HEK293 (cell line): ENCODE measurements around the gene MAP4K4.

ENCODE experiments used
- CTCF ChIA-PET: fragments of 350-600 bp; formaldehyde crosslinking; extraction: SDS; loops from one replicate; lab custom pipeline; 2021; ENCODE audit warnings: antibody characterized with exemption; lab: Yijun Ruan, JAX
- POLR2A ChIA-PET: fragments of 300-600 bp; formaldehyde crosslinking; extraction: SDS; loops from one replicate; lab custom pipeline; 2020; ENCODE audit warnings: antibody characterized with exemption, inconsistent platforms; lab: Yijun Ruan, JAX
- H3K27ac ChIP-seq: fragments of 200-500 bp; sonication (Bioruptor generic); 2 replicates; pipeline ENCODE4 v1.5.1; 2014; ENCODE audit warnings: low read depth, low read length, control low read depth, inconsistent platforms; ENCODE audit errors: extremely low read depth
- H3K36me3 ChIP-seq, 2 experiments: fragments of 200-500 bp in 1 of 2; sonication (Bioruptor generic) in 1 of 2; 1 replicate in 1 of 2; 2 replicates in 1 of 2; pipeline ENCODE4 v1.5.1; 2014 to 2017; ENCODE audit warnings: inconsistent platforms in 2 of 2, low read length in 2 of 2; ENCODE audit not compliant: control insufficient read depth in 2 of 2, insufficient read depth in 1 of 2
- H3K4me1 ChIP-seq: fragments of 200-500 bp; sonication (Bioruptor generic); 2 replicates; pipeline ENCODE4 v1.5.1; 2014; ENCODE audit warnings: mild to moderate bottlenecking, low read length, inconsistent platforms; ENCODE audit not compliant: control insufficient read depth, insufficient read depth
- H3K4me3 ChIP-seq: 2 replicates; pipeline ENCODE4 v1.5.1; 2011; ENCODE audit warnings: low read depth, mild to moderate bottlenecking, control low read depth, low read length, moderate library complexity
- H3K9me3 ChIP-seq: fragments of 200-500 bp; sonication (Bioruptor generic); 2 replicates; pipeline ENCODE4 v1.5.1; 2014; ENCODE audit warnings: low read depth, low read length, inconsistent platforms; ENCODE audit not compliant: control insufficient read depth, insufficient read depth
- SP2 ChIP-seq: fragments of 450-650 bp; formaldehyde crosslinking; IDR thresholded peaks from 2 replicates; pipeline ENCODE4 v1.5.1; 2016; ENCODE audit warnings: missing biosample characterization, missing genetic modification characterization
- SP3 ChIP-seq: fragments of 450-650 bp; formaldehyde crosslinking; IDR thresholded peaks from 2 replicates; pipeline ENCODE4 v1.5.1; 2016; ENCODE audit warnings: missing biosample characterization, missing genetic modification characterization
- TRIM28 ChIP-seq: IDR thresholded peaks from 2 replicates; pipeline ENCODE4 v1.6.1; 2011; ENCODE audit warnings: low read length, control low read depth, borderline replicate concordance
- ZIC2 ChIP-seq: fragments of 450-650 bp; formaldehyde crosslinking; IDR thresholded peaks from 2 replicates; pipeline ENCODE4 v1.5.1; 2016; ENCODE audit warnings: missing biosample characterization, missing genetic modification characterization
- ZNF146 ChIP-seq: fragments of 450-650 bp; formaldehyde crosslinking; IDR thresholded peaks from 2 replicates; pipeline ENCODE4 v1.5.1; 2016; ENCODE audit warnings: missing biosample characterization, missing genetic modification characterization
- ZNF175 ChIP-seq: fragments of 450-650 bp; formaldehyde crosslinking; IDR thresholded peaks from 2 replicates; pipeline ENCODE4 v1.5.1; 2016; ENCODE audit warnings: missing biosample characterization, missing genetic modification characterization
- ZNF223 ChIP-seq: fragments of 450-650 bp; formaldehyde crosslinking; IDR thresholded peaks from 2 replicates; pipeline ENCODE4 v1.5.1; 2016; ENCODE audit warnings: missing biosample characterization, missing genetic modification characterization
- ZNF274 ChIP-seq, 2 experiments: fragments of 200-500 bp in 1 of 2; fragments of 450-650 bp in 1 of 2; sonication (Bioruptor generic) in 1 of 2; formaldehyde crosslinking in 1 of 2; IDR thresholded peaks; 2 replicates each; pipeline versions ENCODE4 v1.5.1 to v1.6.1; 2014 to 2016; ENCODE audit warnings: borderline replicate concordance in 1 of 2, inconsistent platforms in 1 of 2, low read length in 1 of 2, missing biosample characterization in 1 of 2, missing genetic modification characterization in 1 of 2
- ZNF350 ChIP-seq: fragments of 450-650 bp; formaldehyde crosslinking; IDR thresholded peaks from 2 replicates; pipeline ENCODE4 v1.5.0; 2017; ENCODE audit warnings: missing biosample characterization, mild to moderate bottlenecking, missing genetic modification characterization
- ZNF548 ChIP-seq: fragments of 450-650 bp; formaldehyde crosslinking; IDR thresholded peaks from 2 replicates; pipeline ENCODE4 v1.5.1; 2016; ENCODE audit warnings: missing biosample characterization, missing genetic modification characterization
- ZNF658 ChIP-seq: fragments of 450-650 bp; formaldehyde crosslinking; IDR thresholded peaks from 2 replicates; pipeline ENCODE4; 2016; ENCODE audit warnings: missing biosample characterization, missing genetic modification characterization
- ZNF670 ChIP-seq: fragments of 450-650 bp; formaldehyde crosslinking; IDR thresholded peaks from 2 replicates; pipeline ENCODE4 v1.5.1; 2016; ENCODE audit warnings: missing biosample characterization, missing genetic modification characterization, low read depth
- ZNF830 ChIP-seq: fragments of 450-650 bp; IDR thresholded peaks from 2 replicates; pipeline ENCODE4 v1.5.0; 2018; ENCODE audit warnings: missing biosample characterization, missing genetic modification characterization, low read depth, mild to moderate bottlenecking, moderate library complexity
- TF ChIP-seq, protein P1 (sequence below): fragments of 450-650 bp; formaldehyde crosslinking; IDR thresholded peaks from 2 replicates; pipeline ENCODE4 v1.5.1; 2016; ENCODE audit warnings: missing biosample characterization, missing genetic modification characterization, low read depth
- TF ChIP-seq, protein P2 (sequence below): fragments of 450-650 bp; formaldehyde crosslinking; IDR thresholded peaks from 2 replicates; pipeline ENCODE4 v1.5.1; 2016; ENCODE audit warnings: missing biosample characterization, missing genetic modification characterization
- TF ChIP-seq, protein P3 (sequence below): fragments of 450-650 bp; formaldehyde crosslinking; IDR thresholded peaks from 2 replicates; pipeline ENCODE4 v1.5.1; 2016; ENCODE audit warnings: missing biosample characterization, missing genetic modification characterization
- TF ChIP-seq, protein P4 (sequence below): fragments of 450-650 bp; formaldehyde crosslinking; IDR thresholded peaks from 2 replicates; pipeline ENCODE4 v1.5.1; 2016; ENCODE audit warnings: missing biosample characterization, missing genetic modification characterization

Gene MAP4K4

DNA sequence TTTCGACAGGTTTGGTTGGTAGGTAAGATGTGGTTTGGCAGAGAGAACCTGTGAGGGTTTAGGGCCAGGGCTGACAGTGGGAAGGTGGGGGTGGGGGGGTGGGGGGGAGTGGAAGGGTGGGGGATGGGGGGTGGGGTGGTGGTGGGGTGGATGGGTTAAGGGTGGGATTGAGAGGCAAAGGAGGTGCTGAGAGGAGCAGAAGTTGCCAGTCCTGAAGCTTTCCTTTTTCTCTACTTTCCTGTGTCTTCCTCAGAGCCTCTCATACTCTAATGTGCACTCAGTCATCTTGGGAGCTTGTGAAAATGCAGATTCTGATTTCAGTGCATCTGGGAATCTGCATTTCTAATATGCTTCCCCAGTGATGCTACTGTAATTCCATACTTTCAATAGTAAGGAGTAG, 21.0 kb downstream of the MAP4K4 start (continued):
- TF ChIP-seq ZNF670 (tag by site-specific recombination) (no peak), ZNF350 (tag by site-specific recombination) (no peak), ZIC2 (tag by site-specific recombination) (no peak)

DNA sequence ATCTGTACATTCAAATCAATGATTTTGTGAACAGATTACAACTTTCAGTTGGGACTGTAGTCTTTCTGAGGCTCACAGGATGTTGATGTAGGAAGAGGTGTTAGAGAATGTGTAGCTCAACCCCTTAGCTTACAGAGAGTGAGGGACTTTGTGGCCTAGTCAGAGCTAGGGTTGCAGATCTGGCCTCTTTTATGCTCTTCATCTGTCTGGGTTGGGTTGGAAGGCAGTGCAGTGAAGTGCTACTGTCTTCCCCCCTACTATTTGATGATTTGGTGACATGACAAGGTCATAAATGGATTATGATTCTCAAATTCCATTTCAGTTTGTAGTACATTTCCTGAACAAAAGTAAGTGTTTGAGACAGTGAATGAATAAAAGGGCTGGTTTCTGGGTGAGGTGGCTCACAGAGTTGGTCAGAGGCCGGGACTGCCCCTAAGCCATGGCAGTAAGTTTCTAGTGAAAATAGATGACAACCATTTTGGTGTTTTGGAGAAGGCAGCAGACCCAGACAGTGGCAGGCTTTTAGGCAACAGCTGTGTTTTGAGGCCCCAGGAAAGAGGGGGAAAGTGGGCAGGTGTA, 21.6 kb downstream of the MAP4K4 start:
- TF ChIP-seq ZNF223 (tag by site-specific recombination): no peak
- CTCF ChIA-PET: no interaction called here
- Histone ChIP-seq H3K9me3 (no peaks in the 10 kb centered on the region), H3K4me3 (no peak overlapping the region), H3K36me3 (peaks cover 0 to 3% of the 10 kb centered on the region in 2 experiments; a peak in 1 of 3 replicates), H3K4me1 (no peaks in the 10 kb centered on the region), H3K27ac (no peak overlapping the region)
- POLR2A ChIA-PET: interaction anchor here (0.6 to 1.4 kb wide), 2 partner anchors 22 to 40 kb away, joined by 3 read pairs; no protein-coding TSS in a partner anchor

DNA sequence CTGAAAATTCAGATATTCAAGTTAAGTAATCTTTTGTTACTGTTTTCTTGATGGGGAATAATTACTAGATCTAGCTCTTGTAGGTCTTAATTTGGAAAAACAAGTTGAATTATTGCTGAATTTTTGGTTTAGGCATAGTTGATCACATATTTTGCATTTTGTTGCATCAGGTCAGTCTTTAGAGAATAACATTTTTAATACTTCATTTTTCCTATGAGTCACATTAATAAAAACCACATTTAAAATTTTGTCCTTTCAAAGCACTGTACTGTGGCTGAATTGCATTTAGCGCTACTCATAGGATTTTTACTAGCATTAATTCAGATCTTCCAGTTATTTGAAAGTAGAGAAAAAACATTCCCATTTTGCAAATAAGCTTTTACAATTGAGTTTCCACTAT, 23.2 kb downstream of the MAP4K4 start:
- Histone ChIP-seq H3K9me3 (no peaks in the 10 kb centered on the region), H3K36me3 (peaks cover 0 to 3% of the 10 kb centered on the region in 2 experiments; a peak in 1 of 3 replicates), H3K4me1 (no peaks in the 10 kb centered on the region), H3K4me3 (no peak overlapping the region), H3K27ac (no peak overlapping the region)
- no peak for TF ChIP-seq SP2 (tag by site-specific recombination)
- ChIA-PET CTCF (interaction anchor here (0.6 to 0.7 kb wide), 3 partner anchors 8 to 312 kb away, joined by 3 read pairs; no protein-coding TSS in a partner anchor), POLR2A (no interaction called here)

DNA sequence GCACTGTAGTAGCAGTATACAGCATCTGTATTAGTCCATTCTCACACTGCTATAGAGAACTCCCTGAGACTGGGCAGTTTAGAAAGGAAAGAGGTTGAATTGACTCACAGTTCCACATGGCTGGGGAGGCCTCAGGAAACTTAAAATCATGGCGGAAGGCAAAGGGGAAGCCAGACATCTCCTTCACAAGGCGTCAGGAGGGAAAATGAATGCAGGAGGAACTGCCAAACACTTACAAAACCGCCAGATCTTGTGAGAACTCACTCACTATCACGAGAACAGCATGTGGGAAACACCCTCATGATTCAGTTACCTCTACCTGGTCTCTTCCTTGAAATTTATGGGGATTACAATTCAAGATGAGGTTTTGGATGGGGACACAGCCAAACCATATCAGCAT, 25.4 kb downstream of the MAP4K4 start:
- ChIA-PET POLR2A (no interaction called here), CTCF (no interaction called here)
- no peak overlapping the region for H3K4me3 ChIP-seq
- H3K27ac ChIP-seq: no peak overlapping the region
- H3K4me1 ChIP-seq: no peaks in the 10 kb centered on the region
- TF ChIP-seq TRIM28 (0 out of 2 replicates have a peak, but pooled peaks have one; percentile 6), SP3 (no peak), ZNF274 (IDR thresholded peaks at IDR 0.05; ENCODE audit: low read length) (no peak), ZNF274 (tag by site-specific recombination; IDR thresholded peaks at IDR 0.05; ENCODE audit: borderline replicate concordance) (peak; percentile 81; the same call in 1 of the 2 replicates)
- no peaks in the 10 kb centered on the region for H3K9me3 ChIP-seq
- H3K36me3 ChIP-seq: peaks cover 0 to 3% of the 10 kb centered on the region in 2 experiments; a peak in 1 of 3 replicates

DNA sequence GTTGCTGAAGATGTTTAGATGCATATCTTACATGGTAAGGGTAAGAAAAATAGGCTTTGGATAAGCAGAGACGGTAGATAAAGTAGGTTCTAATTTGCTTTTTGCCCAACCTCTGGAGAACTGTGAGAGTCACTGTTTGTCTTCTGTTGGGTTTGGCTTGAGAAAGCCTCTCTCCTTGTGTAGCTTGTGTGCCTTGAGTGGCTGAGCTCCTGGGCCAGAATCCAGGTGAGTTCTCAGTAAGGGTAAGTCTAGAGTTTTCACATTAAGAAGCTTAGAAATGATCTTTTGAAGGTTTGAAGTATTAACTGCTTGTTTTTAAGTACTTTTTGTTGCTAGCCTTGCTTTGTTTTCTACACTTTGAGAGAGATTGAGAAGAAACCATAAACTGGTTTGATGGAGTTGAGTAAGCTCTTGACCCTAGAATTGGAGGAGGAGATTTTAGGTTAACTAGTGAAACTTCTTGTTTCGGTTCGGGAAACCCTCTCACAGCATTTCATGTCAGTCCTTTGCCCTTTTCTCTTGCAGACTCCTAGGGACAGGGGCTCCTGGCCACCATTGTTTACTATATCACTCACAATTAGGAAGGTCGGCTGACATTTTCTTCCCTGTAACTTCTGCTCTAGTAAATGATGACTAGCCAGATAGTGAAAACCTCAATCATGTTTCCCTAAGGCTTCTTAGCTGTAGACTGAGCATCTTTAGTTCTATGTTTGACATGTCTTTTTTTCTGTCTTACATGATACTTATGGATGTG, 26.0 kb downstream of the MAP4K4 start:
- Histone ChIP-seq H3K36me3 (peaks cover 0 to 3% of the 10 kb centered on the region in 2 experiments; a peak in 1 of 3 replicates), H3K27ac (no peak overlapping the region), H3K4me1 (no peaks in the 10 kb centered on the region), H3K4me3 (no peak overlapping the region), H3K9me3 (no peaks in the 10 kb centered on the region)
- TF ChIP-seq ZNF830 (no peak), ZNF175 (no peak), ZNF146 (no peak), ZNF658 (tag by site-specific recombination) (no peak), ZNF548 (tag by site-specific recombination) (no peak)
- TF ChIP-seq, protein P1, sequence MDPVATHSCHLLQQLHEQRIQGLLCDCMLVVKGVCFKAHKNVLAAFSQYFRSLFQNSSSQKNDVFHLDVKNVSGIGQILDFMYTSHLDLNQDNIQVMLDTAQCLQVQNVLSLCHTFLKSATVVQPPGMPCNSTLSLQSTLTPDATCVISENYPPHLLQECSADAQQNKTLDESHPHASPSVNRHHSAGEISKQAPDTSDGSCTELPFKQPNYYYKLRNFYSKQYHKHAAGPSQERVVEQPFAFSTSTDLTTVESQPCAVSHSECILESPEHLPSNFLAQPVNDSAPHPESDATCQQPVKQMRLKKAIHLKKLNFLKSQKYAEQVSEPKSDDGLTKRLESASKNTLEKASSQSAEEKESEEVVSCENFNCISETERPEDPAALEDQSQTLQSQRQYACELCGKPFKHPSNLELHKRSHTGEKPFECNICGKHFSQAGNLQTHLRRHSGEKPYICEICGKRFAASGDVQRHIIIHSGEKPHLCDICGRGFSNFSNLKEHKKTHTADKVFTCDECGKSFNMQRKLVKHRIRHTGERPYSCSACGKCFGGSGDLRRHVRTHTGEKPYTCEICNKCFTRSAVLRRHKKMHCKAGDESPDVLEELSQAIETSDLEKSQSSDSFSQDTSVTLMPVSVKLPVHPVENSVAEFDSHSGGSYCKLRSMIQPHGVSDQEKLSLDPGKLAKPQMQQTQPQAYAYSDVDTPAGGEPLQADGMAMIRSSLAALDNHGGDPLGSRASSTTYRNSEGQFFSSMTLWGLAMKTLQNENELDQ (tag by site-specific recombination): no peak
- TF ChIP-seq, protein P2, sequence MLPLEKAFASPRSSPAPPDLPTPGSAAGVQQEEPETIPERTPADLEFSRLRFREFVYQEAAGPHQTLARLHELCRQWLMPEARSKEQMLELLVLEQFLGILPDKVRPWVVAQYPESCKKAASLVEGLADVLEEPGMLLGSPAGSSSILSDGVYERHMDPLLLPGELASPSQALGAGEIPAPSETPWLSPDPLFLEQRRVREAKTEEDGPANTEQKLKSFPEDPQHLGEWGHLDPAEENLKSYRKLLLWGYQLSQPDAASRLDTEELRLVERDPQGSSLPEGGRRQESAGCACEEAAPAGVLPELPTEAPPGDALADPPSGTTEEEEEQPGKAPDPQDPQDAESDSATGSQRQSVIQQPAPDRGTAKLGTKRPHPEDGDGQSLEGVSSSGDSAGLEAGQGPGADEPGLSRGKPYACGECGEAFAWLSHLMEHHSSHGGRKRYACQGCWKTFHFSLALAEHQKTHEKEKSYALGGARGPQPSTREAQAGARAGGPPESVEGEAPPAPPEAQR (tag by site-specific recombination): no peak
- TF ChIP-seq, protein P3, sequence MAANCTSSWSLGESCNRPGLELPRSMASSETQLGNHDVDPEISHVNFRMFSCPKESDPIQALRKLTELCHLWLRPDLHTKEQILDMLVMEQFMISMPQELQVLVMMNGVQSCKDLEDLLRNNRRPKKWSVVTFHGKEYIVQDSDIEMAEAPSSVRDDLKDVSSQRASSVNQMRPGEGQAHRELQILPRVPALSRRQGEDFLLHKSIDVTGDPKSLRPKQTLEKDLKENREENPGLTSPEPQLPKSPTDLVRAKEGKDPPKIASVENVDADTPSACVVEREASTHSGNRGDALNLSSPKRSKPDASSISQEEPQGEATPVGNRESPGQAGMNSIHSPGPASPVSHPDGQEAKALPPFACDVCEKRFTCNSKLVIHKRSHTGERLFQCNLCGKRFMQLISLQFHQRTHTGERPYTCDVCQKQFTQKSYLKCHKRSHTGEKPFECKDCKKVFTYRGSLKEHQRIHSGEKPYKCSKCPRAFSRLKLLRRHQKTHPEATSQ (tag by site-specific recombination): no peak
- TF ChIP-seq, protein P4, sequence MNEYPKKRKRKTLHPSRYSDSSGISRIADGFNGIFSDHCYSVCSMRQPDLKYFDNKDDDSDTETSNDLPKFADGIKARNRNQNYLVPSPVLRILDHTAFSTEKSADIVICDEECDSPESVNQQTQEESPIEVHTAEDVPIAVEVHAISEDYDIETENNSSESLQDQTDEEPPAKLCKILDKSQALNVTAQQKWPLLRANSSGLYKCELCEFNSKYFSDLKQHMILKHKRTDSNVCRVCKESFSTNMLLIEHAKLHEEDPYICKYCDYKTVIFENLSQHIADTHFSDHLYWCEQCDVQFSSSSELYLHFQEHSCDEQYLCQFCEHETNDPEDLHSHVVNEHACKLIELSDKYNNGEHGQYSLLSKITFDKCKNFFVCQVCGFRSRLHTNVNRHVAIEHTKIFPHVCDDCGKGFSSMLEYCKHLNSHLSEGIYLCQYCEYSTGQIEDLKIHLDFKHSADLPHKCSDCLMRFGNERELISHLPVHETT (tag by site-specific recombination): no peak
- ChIA-PET POLR2A (no interaction called here), CTCF (no interaction called here)
